HEK293 (cell line): ENCODE results near the gene TLCD3A.

Source experiments
- CTCF ChIA-PET: fragments of 350-600 bp; formaldehyde crosslinking; extraction: SDS; loops from one replicate; lab custom pipeline; 2021; ENCODE audit warnings: antibody characterized with exemption; lab: Yijun Ruan, JAX
- POLR2A ChIA-PET: fragments of 300-600 bp; formaldehyde crosslinking; extraction: SDS; loops from one replicate; lab custom pipeline; 2020; ENCODE audit warnings: antibody characterized with exemption, inconsistent platforms; lab: Yijun Ruan, JAX
- H3K27ac ChIP-seq: fragments of 200-500 bp; sonication (Bioruptor generic); 2 replicates; pipeline ENCODE4 v1.5.1; 2014; ENCODE audit warnings: low read depth, low read length, control low read depth, inconsistent platforms; ENCODE audit errors: extremely low read depth
- H3K36me3 ChIP-seq, 2 experiments: fragments of 200-500 bp in 1 of 2; sonication (Bioruptor generic) in 1 of 2; 1 replicate in 1 of 2; 2 replicates in 1 of 2; pipeline ENCODE4 v1.5.1; 2014 to 2017; ENCODE audit warnings: inconsistent platforms in 2 of 2, low read length in 2 of 2; ENCODE audit not compliant: control insufficient read depth in 2 of 2, insufficient read depth in 1 of 2
- H3K4me1 ChIP-seq: fragments of 200-500 bp; sonication (Bioruptor generic); 2 replicates; pipeline ENCODE4 v1.5.1; 2014; ENCODE audit warnings: mild to moderate bottlenecking, low read length, inconsistent platforms; ENCODE audit not compliant: control insufficient read depth, insufficient read depth
- H3K4me3 ChIP-seq: 2 replicates; pipeline ENCODE4 v1.5.1; 2011; ENCODE audit warnings: low read depth, mild to moderate bottlenecking, control low read depth, low read length, moderate library complexity
- H3K9me3 ChIP-seq: fragments of 200-500 bp; sonication (Bioruptor generic); 2 replicates; pipeline ENCODE4 v1.5.1; 2014; ENCODE audit warnings: low read depth, low read length, inconsistent platforms; ENCODE audit not compliant: control insufficient read depth, insufficient read depth
- GFI1B ChIP-seq: fragments of 450-650 bp; formaldehyde crosslinking; IDR thresholded peaks from 2 replicates; pipeline ENCODE4 v1.5.1; 2016; ENCODE audit warnings: missing biosample characterization, missing genetic modification characterization
- KLF1 ChIP-seq: fragments of 450-650 bp; formaldehyde crosslinking; IDR thresholded peaks from 2 replicates; pipeline ENCODE4 v1.5.1; 2016; ENCODE audit warnings: missing biosample characterization, missing genetic modification characterization
- KLF16 ChIP-seq: fragments of 450-650 bp; formaldehyde crosslinking; IDR thresholded peaks from 2 replicates; pipeline ENCODE4 v1.5.1; 2017; ENCODE audit warnings: missing biosample characterization, missing genetic modification characterization
- KLF8 ChIP-seq: fragments of 450-650 bp; formaldehyde crosslinking; IDR thresholded peaks from 2 replicates; pipeline ENCODE4 v1.5.1; 2016; ENCODE audit warnings: missing biosample characterization, missing genetic modification characterization
- SCRT2 ChIP-seq: fragments of 450-650 bp; formaldehyde crosslinking; IDR thresholded peaks from 2 replicates; pipeline ENCODE4 v1.5.1; 2016; ENCODE audit warnings: missing biosample characterization, missing genetic modification characterization
- SP2 ChIP-seq: fragments of 450-650 bp; formaldehyde crosslinking; IDR thresholded peaks from 2 replicates; pipeline ENCODE4 v1.5.1; 2016; ENCODE audit warnings: missing biosample characterization, missing genetic modification characterization
- SP7 ChIP-seq: fragments of 450-650 bp; formaldehyde crosslinking; IDR thresholded peaks from 2 replicates; pipeline ENCODE4 v1.5.1; 2016; ENCODE audit warnings: missing biosample characterization, missing genetic modification characterization
- ZBTB20 ChIP-seq: fragments of 450-650 bp; formaldehyde crosslinking; IDR thresholded peaks from 2 replicates; pipeline ENCODE4 v1.5.1; 2016; ENCODE audit warnings: missing biosample characterization, missing genetic modification characterization
- ZBTB7A ChIP-seq: fragments of 450-650 bp; formaldehyde crosslinking; IDR thresholded peaks from 2 replicates; pipeline ENCODE4 v1.5.1; 2016; ENCODE audit warnings: low read depth, missing biosample characterization, missing genetic modification characterization
- ZFP37 ChIP-seq: fragments of 450-650 bp; formaldehyde crosslinking; IDR thresholded peaks from 2 replicates; pipeline ENCODE4 v1.5.1; 2016; ENCODE audit warnings: missing biosample characterization, missing genetic modification characterization
- ZNF184 ChIP-seq: fragments of 450-650 bp; IDR thresholded peaks from 2 replicates; pipeline ENCODE4 v1.5.1; 2018; ENCODE audit warnings: missing biosample characterization, mild to moderate bottlenecking, missing genetic modification characterization
- ZNF211 ChIP-seq: fragments of 450-650 bp; formaldehyde crosslinking; IDR thresholded peaks from 2 replicates; pipeline ENCODE4 v1.5.1; 2016; ENCODE audit warnings: low read depth, missing biosample characterization, missing genetic modification characterization
- ZNF548 ChIP-seq: fragments of 450-650 bp; formaldehyde crosslinking; IDR thresholded peaks from 2 replicates; pipeline ENCODE4 v1.5.1; 2016; ENCODE audit warnings: missing biosample characterization, missing genetic modification characterization
- ZNF561 ChIP-seq: fragments of 450-650 bp; IDR thresholded peaks from 2 replicates; pipeline ENCODE4 v1.5.1; 2018; ENCODE audit warnings: missing biosample characterization, missing genetic modification characterization, borderline replicate concordance
- ZNF596 ChIP-seq: fragments of 450-650 bp; IDR thresholded peaks from 2 replicates; pipeline ENCODE4 v1.5.0; 2018; ENCODE audit warnings: missing biosample characterization, mild to moderate bottlenecking, missing genetic modification characterization, moderate library complexity
- ZNF600 ChIP-seq: fragments of 450-650 bp; formaldehyde crosslinking; IDR thresholded peaks from 2 replicates; pipeline ENCODE4 v1.5.1; 2016; ENCODE audit warnings: missing biosample characterization, missing genetic modification characterization
- ZNF621 ChIP-seq: fragments of 450-650 bp; formaldehyde crosslinking; IDR thresholded peaks from 2 replicates; pipeline ENCODE4 v1.5.1; 2017; ENCODE audit warnings: missing biosample characterization, missing genetic modification characterization
- ZNF624 ChIP-seq: fragments of 450-650 bp; formaldehyde crosslinking; IDR thresholded peaks from 2 replicates; pipeline ENCODE4 v1.5.1; 2017; ENCODE audit warnings: missing biosample characterization, missing genetic modification characterization
- ZNF629 ChIP-seq: fragments of 450-650 bp; formaldehyde crosslinking; IDR thresholded peaks from 2 replicates; pipeline ENCODE4 v1.5.1; 2017; ENCODE audit warnings: missing biosample characterization, missing genetic modification characterization
- ZNF791 ChIP-seq: fragments of 450-650 bp; formaldehyde crosslinking; IDR thresholded peaks from 2 replicates; pipeline ENCODE4 v1.5.1; 2016; ENCODE audit warnings: missing biosample characterization, missing genetic modification characterization
- ZSCAN30 ChIP-seq: fragments of 450-650 bp; IDR thresholded peaks from 2 replicates; pipeline ENCODE4 v1.5.1; 2018; ENCODE audit warnings: missing biosample characterization, mild to moderate bottlenecking, missing genetic modification characterization, moderate library complexity
- TF ChIP-seq, protein P1 (sequence below): fragments of 450-650 bp; formaldehyde crosslinking; IDR thresholded peaks from 2 replicates; pipeline ENCODE4 v1.5.1; 2016; ENCODE audit warnings: missing biosample characterization, missing genetic modification characterization
- TF ChIP-seq, protein P2 (sequence below): fragments of 450-650 bp; formaldehyde crosslinking; IDR thresholded peaks from 2 replicates; pipeline ENCODE4 v1.5.1; 2016; ENCODE audit warnings: missing biosample characterization, missing genetic modification characterization
- TF ChIP-seq, protein P3 (sequence below): sonication (generic); formaldehyde crosslinking; IDR thresholded peaks from 2 replicates; pipeline ENCODE4 v1.8.1; 2022; ENCODE audit warnings: mild to moderate bottlenecking, moderate library complexity, missing genetic modification reagents
- TF ChIP-seq, protein P4 (sequence below): fragments of 450-650 bp; formaldehyde crosslinking; IDR thresholded peaks from 2 replicates; pipeline ENCODE4 v1.5.1; 2016; ENCODE audit warnings: missing biosample characterization, missing genetic modification characterization
- TF ChIP-seq, protein P5 (sequence below): fragments of 450-650 bp; formaldehyde crosslinking; optimal IDR thresholded peaks from 2 replicates; pipeline ENCODE3; 2016; ENCODE audit warnings: missing biosample characterization, mild to moderate bottlenecking, missing genetic modification characterization
- TF ChIP-seq, protein P6 (sequence below): fragments of 450-650 bp; formaldehyde crosslinking; IDR thresholded peaks from 2 replicates; pipeline ENCODE4 v1.5.1; 2016; ENCODE audit warnings: missing biosample characterization, missing genetic modification characterization

The TLCD3A gene

DNA sequence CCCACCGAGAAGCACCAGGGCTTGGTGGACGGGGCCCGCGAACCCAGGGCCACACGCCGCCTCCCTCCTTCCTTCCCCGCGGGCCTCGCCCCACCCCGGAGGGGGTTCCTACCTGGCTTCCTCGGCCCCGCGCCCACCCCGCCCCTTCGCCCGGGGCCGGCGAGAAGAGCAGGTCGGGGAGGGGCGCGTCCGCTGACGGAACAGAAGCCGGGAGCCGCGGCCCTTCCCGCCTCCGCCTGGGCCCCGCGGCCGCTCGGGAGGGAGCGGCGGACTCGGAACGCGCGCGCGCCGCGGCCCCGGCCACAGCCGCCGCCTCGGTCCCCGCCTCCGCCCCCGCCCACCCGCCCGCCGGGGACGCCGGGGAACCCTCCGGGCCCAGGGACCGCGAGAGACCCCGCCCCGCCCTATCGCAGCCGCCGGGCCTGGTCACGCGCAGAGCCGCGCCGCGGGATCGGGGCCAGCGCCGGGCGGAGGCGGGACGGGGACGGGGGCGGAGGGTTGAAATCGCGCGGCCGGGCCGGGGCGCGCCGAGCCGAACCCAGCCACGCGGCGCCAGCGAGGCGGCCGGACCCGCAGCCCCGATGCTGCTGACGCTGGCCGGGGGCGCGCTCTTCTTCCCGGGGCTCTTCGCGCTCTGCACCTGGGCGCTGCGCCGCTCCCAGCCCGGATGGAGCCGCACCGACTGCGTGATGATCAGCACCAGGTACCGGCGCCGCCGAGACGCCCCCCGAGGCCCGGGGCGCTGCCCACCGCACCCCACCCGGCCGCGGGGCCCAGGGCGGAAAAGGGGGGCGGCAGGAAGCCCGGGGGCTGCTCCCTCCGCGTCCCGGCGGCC lies at the start of gene TLCD3A:
TLCD3A (plus strand) TSS at position 530 of the 835 bp plus-strand sequence; CDS start at position 582, 52 bp downstream.
- Histone ChIP-seq H3K4me3 (peak within 1 kb of the TSS; percentile 67), H3K9me3 (no peaks in the 10 kb centered on the region), H3K36me3 (peaks cover 30 to 33% of the 10 kb centered on the region in 2 experiments), H3K4me1 (no peaks in the 10 kb centered on the region; the same call in 1 of the 2 replicates), H3K27ac (peak within 1 kb of the TSS; percentile 94)
- ChIA-PET CTCF (no interaction called here), POLR2A (interaction anchor here (1.3 kb wide), 1 partner anchor 10 kb away, joined by 3 read pairs; no protein-coding TSS in a partner anchor)
- TF ChIP-seq ZNF596 (tag by site-specific recombination) (peak; percentile 25; the same call in 1 of the 2 replicates), ZNF548 (tag by site-specific recombination) (no peak), ZNF629 (tag by site-specific recombination) (0 out of 2 replicates have a peak, but pooled peaks have one; percentile 30), KLF1 (tag by site-specific recombination) (peak; percentile 86), ZNF621 (tag by site-specific recombination) (no peak), GFI1B (no peak), SP7 (tag by site-specific recombination) (peak; percentile 56; the same call in 1 of the 2 replicates), ZNF211 (tag by site-specific recombination) (no peak), ZNF561 (tag by site-specific recombination) (peak; percentile 63), SP2 (tag by site-specific recombination) (peak; percentile 73), ZBTB7A (tag by site-specific recombination) (peak; percentile 41; the same call in 1 of the 2 replicates), KLF8 (tag by site-specific recombination) (peak; percentile 69; the same call in 1 of the 2 replicates), ZBTB20 (tag by site-specific recombination) (peak; percentile 92), ZFP37 (tag by site-specific recombination) (no peak), ZNF184 (tag by site-specific recombination) (no peak), ZNF624 (no peak), SCRT2 (tag by site-specific recombination) (no peak), KLF16 (tag by site-specific recombination) (peak; percentile 30; the same call in 1 of the 2 replicates), ZNF600 (tag by site-specific recombination) (0 out of 2 replicates have a peak, but pooled peaks have one; percentile 18), ZSCAN30 (tag by site-specific recombination) (0 out of 2 replicates have a peak, but pooled peaks have one; percentile 20), ZNF791 (tag by site-specific recombination) (no peak)
- TF ChIP-seq, protein P1, sequence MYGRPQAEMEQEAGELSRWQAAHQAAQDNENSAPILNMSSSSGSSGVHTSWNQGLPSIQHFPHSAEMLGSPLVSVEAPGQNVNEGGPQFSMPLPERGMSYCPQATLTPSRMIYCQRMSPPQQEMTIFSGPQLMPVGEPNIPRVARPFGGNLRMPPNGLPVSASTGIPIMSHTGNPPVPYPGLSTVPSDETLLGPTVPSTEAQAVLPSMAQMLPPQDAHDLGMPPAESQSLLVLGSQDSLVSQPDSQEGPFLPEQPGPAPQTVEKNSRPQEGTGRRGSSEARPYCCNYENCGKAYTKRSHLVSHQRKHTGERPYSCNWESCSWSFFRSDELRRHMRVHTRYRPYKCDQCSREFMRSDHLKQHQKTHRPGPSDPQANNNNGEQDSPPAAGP (tag by site-specific recombination): peak; percentile 64; the same call in 1 of the 2 replicates
- TF ChIP-seq, protein P2, sequence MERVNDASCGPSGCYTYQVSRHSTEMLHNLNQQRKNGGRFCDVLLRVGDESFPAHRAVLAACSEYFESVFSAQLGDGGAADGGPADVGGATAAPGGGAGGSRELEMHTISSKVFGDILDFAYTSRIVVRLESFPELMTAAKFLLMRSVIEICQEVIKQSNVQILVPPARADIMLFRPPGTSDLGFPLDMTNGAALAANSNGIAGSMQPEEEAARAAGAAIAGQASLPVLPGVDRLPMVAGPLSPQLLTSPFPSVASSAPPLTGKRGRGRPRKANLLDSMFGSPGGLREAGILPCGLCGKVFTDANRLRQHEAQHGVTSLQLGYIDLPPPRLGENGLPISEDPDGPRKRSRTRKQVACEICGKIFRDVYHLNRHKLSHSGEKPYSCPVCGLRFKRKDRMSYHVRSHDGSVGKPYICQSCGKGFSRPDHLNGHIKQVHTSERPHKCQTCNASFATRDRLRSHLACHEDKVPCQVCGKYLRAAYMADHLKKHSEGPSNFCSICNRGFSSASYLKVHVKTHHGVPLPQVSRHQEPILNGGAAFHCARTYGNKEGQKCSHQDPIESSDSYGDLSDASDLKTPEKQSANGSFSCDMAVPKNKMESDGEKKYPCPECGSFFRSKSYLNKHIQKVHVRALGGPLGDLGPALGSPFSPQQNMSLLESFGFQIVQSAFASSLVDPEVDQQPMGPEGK (tag by site-specific recombination): peak; percentile 92
- TF ChIP-seq, protein P3, sequence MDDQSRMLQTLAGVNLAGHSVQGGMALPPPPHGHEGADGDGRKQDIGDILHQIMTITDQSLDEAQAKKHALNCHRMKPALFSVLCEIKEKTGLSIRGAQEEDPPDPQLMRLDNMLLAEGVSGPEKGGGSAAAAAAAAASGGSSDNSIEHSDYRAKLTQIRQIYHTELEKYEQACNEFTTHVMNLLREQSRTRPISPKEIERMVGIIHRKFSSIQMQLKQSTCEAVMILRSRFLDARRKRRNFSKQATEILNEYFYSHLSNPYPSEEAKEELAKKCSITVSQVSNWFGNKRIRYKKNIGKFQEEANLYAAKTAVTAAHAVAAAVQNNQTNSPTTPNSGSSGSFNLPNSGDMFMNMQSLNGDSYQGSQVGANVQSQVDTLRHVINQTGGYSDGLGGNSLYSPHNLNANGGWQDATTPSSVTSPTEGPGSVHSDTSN: 0 out of 2 replicates have a peak, but pooled peaks have one; percentile 56
- TF ChIP-seq, protein P4, sequence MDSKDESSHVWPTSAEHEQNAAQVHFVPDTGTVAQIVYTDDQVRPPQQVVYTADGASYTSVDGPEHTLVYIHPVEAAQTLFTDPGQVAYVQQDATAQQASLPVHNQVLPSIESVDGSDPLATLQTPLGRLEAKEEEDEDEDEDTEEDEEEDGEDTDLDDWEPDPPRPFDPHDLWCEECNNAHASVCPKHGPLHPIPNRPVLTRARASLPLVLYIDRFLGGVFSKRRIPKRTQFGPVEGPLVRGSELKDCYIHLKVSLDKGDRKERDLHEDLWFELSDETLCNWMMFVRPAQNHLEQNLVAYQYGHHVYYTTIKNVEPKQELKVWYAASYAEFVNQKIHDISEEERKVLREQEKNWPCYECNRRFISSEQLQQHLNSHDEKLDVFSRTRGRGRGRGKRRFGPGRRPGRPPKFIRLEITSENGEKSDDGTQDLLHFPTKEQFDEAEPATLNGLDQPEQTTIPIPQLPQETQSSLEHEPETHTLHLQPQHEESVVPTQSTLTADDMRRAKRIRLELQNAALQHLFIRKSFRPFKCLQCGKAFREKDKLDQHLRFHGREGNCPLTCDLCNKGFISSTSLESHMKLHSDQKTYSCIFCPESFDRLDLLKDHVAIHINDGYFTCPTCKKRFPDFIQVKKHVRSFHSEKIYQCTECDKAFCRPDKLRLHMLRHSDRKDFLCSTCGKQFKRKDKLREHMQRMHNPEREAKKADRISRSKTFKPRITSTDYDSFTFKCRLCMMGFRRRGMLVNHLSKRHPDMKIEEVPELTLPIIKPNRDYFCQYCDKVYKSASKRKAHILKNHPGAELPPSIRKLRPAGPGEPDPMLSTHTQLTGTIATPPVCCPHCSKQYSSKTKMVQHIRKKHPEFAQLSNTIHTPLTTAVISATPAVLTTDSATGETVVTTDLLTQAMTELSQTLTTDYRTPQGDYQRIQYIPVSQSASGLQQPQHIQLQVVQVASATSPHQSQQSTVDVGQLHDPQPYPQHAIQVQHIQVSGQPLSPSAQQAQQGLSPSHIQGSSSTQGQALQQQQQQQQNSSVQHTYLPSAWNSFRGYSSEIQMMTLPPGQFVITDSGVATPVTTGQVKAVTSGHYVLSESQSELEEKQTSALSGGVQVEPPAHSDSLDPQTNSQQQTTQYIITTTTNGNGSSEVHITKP (tag by site-specific recombination): peak; percentile 32; the same call in 1 of the 2 replicates
- TF ChIP-seq, protein P5, sequence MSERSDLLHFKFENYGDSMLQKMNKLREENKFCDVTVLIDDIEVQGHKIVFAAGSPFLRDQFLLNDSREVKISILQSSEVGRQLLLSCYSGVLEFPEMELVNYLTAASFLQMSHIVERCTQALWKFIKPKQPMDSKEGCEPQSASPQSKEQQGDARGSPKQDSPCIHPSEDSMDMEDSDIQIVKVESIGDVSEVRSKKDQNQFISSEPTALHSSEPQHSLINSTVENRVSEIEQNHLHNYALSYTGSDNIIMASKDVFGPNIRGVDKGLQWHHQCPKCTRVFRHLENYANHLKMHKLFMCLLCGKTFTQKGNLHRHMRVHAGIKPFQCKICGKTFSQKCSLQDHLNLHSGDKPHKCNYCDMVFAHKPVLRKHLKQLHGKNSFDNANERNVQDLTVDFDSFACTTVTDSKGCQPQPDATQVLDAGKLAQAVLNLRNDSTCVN (tag by site-specific recombination): peak; percentile 70
- TF ChIP-seq, protein P6, sequence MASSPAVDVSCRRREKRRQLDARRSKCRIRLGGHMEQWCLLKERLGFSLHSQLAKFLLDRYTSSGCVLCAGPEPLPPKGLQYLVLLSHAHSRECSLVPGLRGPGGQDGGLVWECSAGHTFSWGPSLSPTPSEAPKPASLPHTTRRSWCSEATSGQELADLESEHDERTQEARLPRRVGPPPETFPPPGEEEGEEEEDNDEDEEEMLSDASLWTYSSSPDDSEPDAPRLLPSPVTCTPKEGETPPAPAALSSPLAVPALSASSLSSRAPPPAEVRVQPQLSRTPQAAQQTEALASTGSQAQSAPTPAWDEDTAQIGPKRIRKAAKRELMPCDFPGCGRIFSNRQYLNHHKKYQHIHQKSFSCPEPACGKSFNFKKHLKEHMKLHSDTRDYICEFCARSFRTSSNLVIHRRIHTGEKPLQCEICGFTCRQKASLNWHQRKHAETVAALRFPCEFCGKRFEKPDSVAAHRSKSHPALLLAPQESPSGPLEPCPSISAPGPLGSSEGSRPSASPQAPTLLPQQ (tag by site-specific recombination): peak; percentile 66
